ENCODE results near the gene SPATA6L.
"Not testable (repeated sequence)": the region's sequence is repeated elsewhere in the genome, so short reads cannot be mapped to it uniquely, and the experiment has no call there.

SPATA6L gene

GRCh38 chr9:4638968-4639367, 27.3 kb downstream of the SPATA6L start:
- DNase-seq (ENCODE audit: low read depth in 2 of 2): no peak

GRCh38 chr9:4630836-4631235, 35.4 kb downstream of the SPATA6L start:
- DNase-seq (ENCODE audit: low read depth in 2 of 2): no peak

GRCh38 chr9:4622016-4622415, 44.3 kb downstream of the SPATA6L start:
- DNase-seq (ENCODE audit: low read depth in 2 of 2): no peak

- DNase-seq (ENCODE audit: low read depth in 2 of 2): no peak
Observed at GRCh38 chr9:4620881-4621555, 45.3 kb downstream of the SPATA6L start.

- no peak for DNase-seq (ENCODE audit: low read depth in 2 of 2)
Observed at GRCh38 chr9:4620057-4620765, 46.1 kb downstream of the SPATA6L start.

- no peak for DNase-seq (ENCODE audit: low read depth in 2 of 2)
Observed at GRCh38 chr9:4618700-4619099, 47.6 kb downstream of the SPATA6L start.

GRCh38 chr9:4617752-4618151, 48.5 kb downstream of the SPATA6L start:
- no peak for DNase-seq (ENCODE audit: low read depth in 2 of 2)

GRCh38 chr9:4615778-4616177, 50.5 kb downstream of the SPATA6L start:
- no peak for DNase-seq (ENCODE audit: low read depth in 2 of 2)

GRCh38 chr9:4615251-4615650, 51.0 kb downstream of the SPATA6L start:
- no peak for DNase-seq (ENCODE audit: low read depth in 2 of 2)

GRCh38 chr9:4614627-4615026, 51.7 kb downstream of the SPATA6L start:
- no peak for DNase-seq (ENCODE audit: low read depth in 2 of 2)

- DNase-seq (ENCODE audit: low read depth in 2 of 2): not testable (repeated sequence)
Observed at GRCh38 chr9:4606033-4606432, 60.2 kb downstream of the SPATA6L start.

- DNase-seq (ENCODE audit: low read depth in 2 of 2): peak; percentile 35 to 48
Observed at GRCh38 chr9:4604678-4605095, 61.6 kb downstream of the SPATA6L start.

GRCh38 chr9:4603830-4604229, 62.5 kb downstream of the SPATA6L start:
- DNase-seq (ENCODE audit: low read depth in 2 of 2): no peak

GRCh38 chr9:4600368-4600767, 65.9 kb downstream of the SPATA6L start:
- DNase-seq (ENCODE audit: low read depth in 2 of 2): no peak

- DNase-seq (ENCODE audit: low read depth in 2 of 2): peak; percentile 6 to 7
Observed at GRCh38 chr9:4596165-4596922, 69.9 kb downstream of the SPATA6L start.

GRCh38 chr9:4594994-4595393, 71.3 kb downstream of the SPATA6L start:
- no peak for DNase-seq (ENCODE audit: low read depth in 2 of 2)

GRCh38 chr9:4594545-4594944, 71.7 kb downstream of the SPATA6L start:
- no peak for DNase-seq (ENCODE audit: low read depth in 2 of 2)

GRCh38 chr9:4592886-4593285, 73.4 kb downstream of the SPATA6L start:
- DNase-seq (ENCODE audit: low read depth in 2 of 2): no peak

- DNase-seq (ENCODE audit: low read depth in 2 of 2): no peak
Observed at GRCh38 chr9:4592295-4592694, 74.0 kb downstream of the SPATA6L start.

- DNase-seq (ENCODE audit: low read depth in 2 of 2): no peak
Observed at GRCh38 chr9:4591123-4591500, 75.2 kb downstream of the SPATA6L start.

GRCh38 chr9:4590430-4591122, 75.7 kb downstream of the SPATA6L start:
- DNase-seq (ENCODE audit: low read depth in 2 of 2): no peak

- DNase-seq (ENCODE audit: low read depth in 2 of 2): no peak
Observed at GRCh38 chr9:4588721-4589120, 77.6 kb downstream of the SPATA6L start.

Data from activated CD8-positive, alpha-beta memory T cell treated with anti-CD3 and anti-CD28 coated beads for 4 hours (primary cell).